Endothelial cell of umbilical vein (primary cell): ENCODE data around the gene ELOB. TPM values are rescaled to one million over a fixed set of nuclear protein-coding genes. Genes with fewer than 3 reads are reported as not detected.

Source experiments
- BruUV-seq: library from RNA; stranded (reverse); fragments of 400-500 nt; replicated peaks from 2 replicates; lab custom pipeline; 2021; lab: Mats Ljungman, UMichigan
- CTCF ChIA-PET: fragments of 300-600, 350-600 bp; sonication (Branson Sonifier 250); formaldehyde crosslinking; loops from one replicate; lab custom pipeline; 2021; ENCODE audit warnings: antibody characterized with exemption, inconsistent platforms; lab: Charles Lee
- POLR2A ChIA-PET: fragments of 300-600, 350-600 bp; sonication (Branson Sonifier 250); formaldehyde crosslinking; loops from one replicate; lab custom pipeline; 2021; ENCODE audit warnings: antibody characterized with exemption, inconsistent platforms; lab: Charles Lee
- DNase-seq: peaks from one replicate; pipeline ENCODE4 v3.0.0-alpha.2; 2011; ENCODE audit warnings: low read depth, low spot score
- FAIRE-seq: peaks from 2 replicates; lab custom pipeline; 2011; peaks lifted over from hg19 to GRCh38; lab: Jason Lieb, UNC
- H2AFZ ChIP-seq: 2 replicates; pipeline ENCODE4 v1.6.0; 2012; ENCODE audit warnings: low read depth, low read length, control low read depth, inconsistent platforms
- H3K27ac ChIP-seq: 2 replicates; pipeline ENCODE4 v1.5.1; 2011; ENCODE audit warnings: low read depth, mild to moderate bottlenecking, control low read depth, low read length, moderate library complexity; ENCODE audit not compliant: insufficient read depth
- H3K27me3 ChIP-seq, 2 experiments: 2 replicates each; pipeline versions ENCODE4 v1.6.0 to v1.6.1; 2011; ENCODE audit warnings: low read length in 2 of 2, mixed read lengths in 1 of 2; ENCODE audit not compliant: control insufficient read depth in 2 of 2, insufficient read depth in 2 of 2
- H3K36me3 ChIP-seq, 2 experiments: 2 replicates in 1 of 2; 3 replicates in 1 of 2; pipeline ENCODE4 v1.5.1; 2011; ENCODE audit warnings: low read length in 2 of 2, mild to moderate bottlenecking in 1 of 2, moderate library complexity in 1 of 2; ENCODE audit not compliant: control insufficient read depth in 2 of 2, insufficient read depth in 2 of 2; ENCODE audit errors: extremely low read depth in 1 of 2
- H3K4me1 ChIP-seq: 3 replicates; pipeline ENCODE4 v1.5.1; 2011; ENCODE audit warnings: mild to moderate bottlenecking, low read length; ENCODE audit not compliant: control insufficient read depth, insufficient read depth; ENCODE audit errors: extremely low read depth
- H3K4me2 ChIP-seq: 2 replicates; pipeline ENCODE4 v1.6.1; 2011; ENCODE audit warnings: low read length, control low read depth, mixed read lengths; ENCODE audit not compliant: insufficient read depth
- H3K4me3 ChIP-seq, 3 experiments: fragments of 200-600 bp in 1 of 3; sonication (generic), shearing (Covaris generic) in 1 of 3; replicated peaks in 1 of 3; 2 replicates each; pipeline ENCODE4 v1.5.1; 2011 to 2016; ENCODE audit warnings: control low read depth in 3 of 3, low read length in 3 of 3, mild to moderate bottlenecking in 2 of 3, inconsistent platforms in 1 of 3, low read depth in 1 of 3, moderate library complexity in 1 of 3; ENCODE audit not compliant: insufficient read depth in 1 of 3
- H3K79me2 ChIP-seq: 2 replicates; pipeline ENCODE4 v1.6.0; 2012; ENCODE audit warnings: low read length, inconsistent platforms; ENCODE audit not compliant: control insufficient read depth, insufficient read depth
- H3K9ac ChIP-seq: replicated peaks from 2 replicates; pipeline ENCODE3; 2011; ENCODE audit warnings: low read length, control low read depth; ENCODE audit not compliant: insufficient read depth; ENCODE audit errors: extremely low read depth
- H3K9me1 ChIP-seq: replicated peaks from 3 replicates; pipeline ENCODE4 v1.6.0; 2011; ENCODE audit warnings: mild to moderate bottlenecking, low read length; ENCODE audit not compliant: control insufficient read depth, insufficient read depth; ENCODE audit errors: extremely low read depth
- H3K9me3 ChIP-seq: replicated peaks from 2 replicates; pipeline ENCODE4 v1.5.1; 2012; ENCODE audit warnings: low read length, inconsistent platforms; ENCODE audit not compliant: control insufficient read depth, insufficient read depth
- H4K20me1 ChIP-seq: replicated peaks from 2 replicates; pipeline ENCODE3; 2011; ENCODE audit warnings: mild to moderate bottlenecking, low read length; ENCODE audit not compliant: control insufficient read depth, insufficient read depth; ENCODE audit errors: extremely low read depth
- EZH2 ChIP-seq: IDR thresholded peaks from 2 replicates; pipeline ENCODE4 v1.6.1; 2012; ENCODE audit warnings: borderline replicate concordance, low read depth, mild to moderate bottlenecking, moderate library complexity, low read length, inconsistent platforms; ENCODE audit not compliant: severe bottlenecking
- GATA2 ChIP-seq: IDR thresholded peaks from 2 replicates; pipeline ENCODE4 v1.7.0; 2011; ENCODE audit warnings: low read depth, mild to moderate bottlenecking, moderate library complexity, mixed read lengths, low read length; ENCODE audit not compliant: insufficient read length, insufficient read depth
- JUN ChIP-seq: IDR thresholded peaks from 2 replicates; pipeline ENCODE4 v1.6.1; 2011; ENCODE audit warnings: borderline replicate concordance, low read depth; ENCODE audit not compliant: insufficient read length, insufficient read depth
- MYC ChIP-seq: IDR thresholded peaks from one replicate; pipeline ENCODE4 v1.6.1; 2011; ENCODE audit warnings: mild to moderate bottlenecking, low read depth, low read length
- POLR2A ChIP-seq: IDR thresholded peaks from 2 replicates; pipeline ENCODE4 v1.6.1; 2012; ENCODE audit warnings: low read depth, mild to moderate bottlenecking, control low read depth, low read length
- POLR2AphosphoS5 ChIP-seq: IDR thresholded peaks from 2 replicates; pipeline ENCODE4 v1.6.1; 2012; ENCODE audit warnings: low read depth, mild to moderate bottlenecking, control low read depth, low read length, moderate library complexity; ENCODE audit not compliant: insufficient read depth
- dilution Hi-C: fragments of 300-500 bp; cut with MboI; formaldehyde crosslinking; loops from one replicate; pipeline ENCODE4 v1.15.0; 2019; ENCODE audit warnings: low sequenced_read_pairs; ENCODE audit not compliant: extremely low pct_ligation_motif_present
- intact Hi-C: fragments of 100-400 bp; cut with micrococcal nuclease; formaldehyde crosslinking; loops from one replicate; pipeline ENCODE4 v1.10.0; 2022
- polyA plus RNA-seq, 4 experiments: library from polyadenylated mRNA; depleted of rRNA in 3 of 4; stranded (reverse) in 3 of 4; unstranded in 1 of 4; fragments of >200 nt; gene quantifications; 2 replicates each; pipeline versions ENCODE4 v1.2.1 to v1.2.3, GENCODE V29; 2011 to 2012; ENCODE audit warnings: missing spikeins in 1 of 4
- total RNA-seq: library from RNA; stranded (reverse); gene quantifications from 2 replicates; pipeline ENCODE4 v1.2.3, GENCODE V29; 2021
- TF ChIP-seq, protein P1 (sequence below), 2 donors: IDR thresholded peaks; 1 replicate in 1 of 2; 2 replicates in 1 of 2; pipeline ENCODE4 v1.5.1; 2011; ENCODE audit warnings: low read length in 2 of 2, mild to moderate bottlenecking in 2 of 2, moderate library complexity in 2 of 2, control low read depth in 1 of 2, inconsistent platforms in 1 of 2, low read depth in 1 of 2; ENCODE audit not compliant: insufficient read depth in 1 of 2; ENCODE audit errors: extremely low read depth in 1 of 2
- TF ChIP-seq, protein P2 (sequence below): IDR thresholded peaks from 2 replicates; pipeline ENCODE4 v1.6.1; 2011; ENCODE audit not compliant: insufficient read depth, insufficient read length

The ELOB gene
- total and polyA plus RNA-seq, 2 donors (not counting 3 experiments of a cell fraction or from before 2014, with no cell fraction given): 251 to 848 TPM

DNA sequence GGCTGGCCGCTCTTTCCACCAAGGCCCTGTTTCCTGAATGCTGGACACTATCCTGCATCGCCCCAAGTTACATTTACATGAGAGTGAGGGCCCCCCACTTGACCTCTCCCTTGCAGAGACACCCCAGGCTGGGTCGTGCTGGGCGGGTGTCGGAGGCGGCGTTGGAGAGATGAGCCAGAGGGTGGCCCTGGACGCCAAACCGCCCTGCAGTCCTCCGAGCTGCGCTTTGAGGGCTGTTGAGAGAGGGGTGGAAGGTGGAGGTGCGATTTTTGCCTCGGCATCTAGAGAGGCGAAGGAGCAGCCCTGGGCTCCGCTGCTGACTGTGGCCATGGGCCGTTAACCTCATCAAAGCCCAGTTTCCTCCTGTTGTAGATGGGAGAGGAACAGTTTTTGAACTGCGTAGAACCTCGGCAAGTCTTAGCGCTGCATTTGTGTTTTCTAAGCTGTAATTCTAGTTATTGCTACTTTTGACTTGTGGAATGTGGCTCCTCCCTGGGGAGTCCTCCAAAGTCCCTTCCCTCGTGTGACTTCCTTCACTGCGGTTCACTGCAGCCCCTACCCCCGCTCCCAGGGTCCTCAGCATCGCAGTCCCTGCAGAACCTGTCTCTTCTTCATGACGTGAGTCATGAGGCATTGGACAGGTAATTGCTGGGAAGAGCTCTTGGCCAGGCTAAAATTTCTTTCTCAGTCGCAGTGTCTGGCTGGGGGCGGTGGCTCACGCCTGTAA lies 986 bp upstream of the ELOB start:
- FAIRE-seq: peak; percentile 78
- ChIA-PET CTCF (interaction anchor here (0.6 to 4.5 kb wide), 4 partner anchors 23 to 98 kb away, joined by 3 to 20 read pairs (median 6); no protein-coding TSS in a partner anchor), POLR2A (interaction anchor here (0.7 kb wide), 1 partner anchor 19 kb away, joined by 4 read pairs; no protein-coding TSS in a partner anchor)
- H3K79me2 ChIP-seq: peaks cover 18% of the 10 kb centered on the region
- H3K27me3 ChIP-seq: no peaks in the 10 kb centered on the region
- H3K9me3 ChIP-seq: no peaks in the 10 kb centered on the region
- BruUV-seq: no TSS peak
- peak overlapping the region; percentile 80 for H3K27ac ChIP-seq
- no peaks in the 10 kb centered on the region for H4K20me1 ChIP-seq
- peak; percentile 24 for DNase-seq
- H2AFZ ChIP-seq: no peak overlapping the region
- peaks cover 2 to 10% of the 10 kb centered on the region in 2 experiments for H3K36me3 ChIP-seq
- H3K4me2 ChIP-seq: peak overlapping the region; percentile 35
- H3K4me3 ChIP-seq: peak overlapping the region; percentile 41 to 61 (median 60)
- dilution Hi-C loops (no loop called here), intact Hi-C loops (loop anchor here (1.0 to 10.0 kb wide), 6 partner anchors 26 to 139 kb away; partner anchors contain the start of genes KCTD5, SRRM2 and ZG16B)
- peaks cover 8% of the 10 kb centered on the region for H3K4me1 ChIP-seq
- no peaks in the 10 kb centered on the region for H3K9me1 ChIP-seq
- H3K9ac ChIP-seq: peak overlapping the region; percentile 96
- peak; percentile 50 for TF ChIP-seq POLR2A
- TF ChIP-seq POLR2AphosphoS5: peak; percentile 59
- no peak for TF ChIP-seq GATA2
- TF ChIP-seq EZH2: no peak

DNA sequence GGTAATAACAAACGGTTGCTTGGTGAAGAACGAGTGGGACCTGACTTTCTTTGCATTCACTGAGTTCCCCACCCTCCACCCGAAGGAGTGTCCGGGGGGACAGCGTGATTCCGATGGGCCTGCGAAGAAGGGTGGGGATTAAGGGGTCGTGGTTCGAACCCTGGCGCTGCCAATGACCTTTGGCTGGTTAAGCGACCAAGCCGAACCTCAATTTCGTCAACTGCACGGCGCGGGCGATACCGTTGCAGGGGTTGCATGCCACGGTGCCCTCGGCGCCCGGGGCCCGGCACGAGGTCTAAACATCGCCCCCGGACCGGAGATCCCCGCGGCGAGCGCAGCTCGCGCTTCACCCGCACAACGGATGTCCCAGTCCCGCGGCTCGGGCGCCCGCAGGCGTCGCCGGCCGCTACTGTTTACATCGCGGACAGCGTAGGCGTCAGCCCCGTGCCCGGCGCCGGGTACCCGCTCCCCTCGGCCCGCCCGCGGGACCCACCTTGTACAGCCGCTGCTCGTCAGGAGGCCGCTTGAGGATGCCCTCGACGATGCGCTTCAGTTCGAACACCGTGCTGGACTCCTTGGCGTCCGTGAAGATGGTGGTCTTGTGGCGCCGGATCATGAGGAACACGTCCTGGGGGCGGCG lies 460 bp downstream of the ELOB start:
- Histone ChIP-seq H3K27ac (peak overlapping the region; percentile 39), H2AFZ (peak overlapping the region; percentile 85), H3K9ac (peak overlapping the region; percentile 54), H4K20me1 (no peaks in the 10 kb centered on the region), H3K9me3 (no peaks in the 10 kb centered on the region), H3K4me3 (peak overlapping the region; percentile 41 to 96 (median 65)), H3K4me2 (peak overlapping the region; percentile 82), H3K79me2 (peaks cover 18% of the 10 kb centered on the region), H3K4me1 (peaks cover 8% of the 10 kb centered on the region), H3K9me1 (no peaks in the 10 kb centered on the region), H3K27me3 (no peaks in the 10 kb centered on the region), H3K36me3 (peaks cover 2 to 15% of the 10 kb centered on the region in 2 experiments)
- dilution Hi-C loops (no loop called here), intact Hi-C loops (loop anchor here (1.0 to 10.0 kb wide), 5 partner anchors 24 to 141 kb away; partner anchors contain the start of genes KCTD5, SRRM2 and ZG16B)
- TF ChIP-seq MYC (no peak), POLR2A (no peak), GATA2 (no peak), JUN (no peak)
- TF ChIP-seq, protein P1, sequence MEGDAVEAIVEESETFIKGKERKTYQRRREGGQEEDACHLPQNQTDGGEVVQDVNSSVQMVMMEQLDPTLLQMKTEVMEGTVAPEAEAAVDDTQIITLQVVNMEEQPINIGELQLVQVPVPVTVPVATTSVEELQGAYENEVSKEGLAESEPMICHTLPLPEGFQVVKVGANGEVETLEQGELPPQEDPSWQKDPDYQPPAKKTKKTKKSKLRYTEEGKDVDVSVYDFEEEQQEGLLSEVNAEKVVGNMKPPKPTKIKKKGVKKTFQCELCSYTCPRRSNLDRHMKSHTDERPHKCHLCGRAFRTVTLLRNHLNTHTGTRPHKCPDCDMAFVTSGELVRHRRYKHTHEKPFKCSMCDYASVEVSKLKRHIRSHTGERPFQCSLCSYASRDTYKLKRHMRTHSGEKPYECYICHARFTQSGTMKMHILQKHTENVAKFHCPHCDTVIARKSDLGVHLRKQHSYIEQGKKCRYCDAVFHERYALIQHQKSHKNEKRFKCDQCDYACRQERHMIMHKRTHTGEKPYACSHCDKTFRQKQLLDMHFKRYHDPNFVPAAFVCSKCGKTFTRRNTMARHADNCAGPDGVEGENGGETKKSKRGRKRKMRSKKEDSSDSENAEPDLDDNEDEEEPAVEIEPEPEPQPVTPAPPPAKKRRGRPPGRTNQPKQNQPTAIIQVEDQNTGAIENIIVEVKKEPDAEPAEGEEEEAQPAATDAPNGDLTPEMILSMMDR (IDR thresholded peaks at IDR 0.05; ENCODE audit: extremely low read depth in 1 of 2, insufficient read depth in 1 of 2, low read depth in 1 of 2, low read length in 2 of 2): no peak
- TF ChIP-seq, protein P2, sequence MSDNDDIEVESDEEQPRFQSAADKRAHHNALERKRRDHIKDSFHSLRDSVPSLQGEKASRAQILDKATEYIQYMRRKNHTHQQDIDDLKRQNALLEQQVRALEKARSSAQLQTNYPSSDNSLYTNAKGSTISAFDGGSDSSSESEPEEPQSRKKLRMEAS: no peak
- CTCF ChIA-PET: interaction anchor here (1.5 to 4.5 kb wide), 2 partner anchors 62 to 92 kb away, joined by 8 to 20 read pairs; no protein-coding TSS in a partner anchor
- FAIRE-seq (peak; percentile 18), DNase-seq (peak; percentile 39)
- no TSS peak for BruUV-seq
- POLR2A ChIA-PET: no interaction called here
